Stomach (tissue), 9 donors: ENCODE measurements around the gene PIKFYVE. TPM values are rescaled to one million over a fixed set of nuclear protein-coding genes. Genes with fewer than 3 reads are reported as not detected.
A peak's percentile ranks its signal among the peaks of the same experiment; 100 is the strongest.

Experiments
- DNase-seq, 2 donors: peaks; one replicate each; pipeline versions ENCODE4 v3.0.0 to v3.0.0-alpha.2; 2013 to 2019
- H3K27ac ChIP-seq, 5 donors: fragments of 200-600 bp in 4 of 5; sonication (generic) in 4 of 5; one replicate each; pipeline ENCODE4 v1.5.1; 2013 to 2019; ENCODE audit warnings: mild to moderate bottlenecking in 1 of 5, moderate library complexity in 1 of 5
- H3K27me3 ChIP-seq, 3 donors: fragments of 200-600 bp; sonication (generic); one replicate each; pipeline ENCODE4 v1.5.1; 2017 to 2019; ENCODE audit warnings: mixed run types in 1 of 3
- H3K36me3 ChIP-seq, 4 donors: fragments of 200-600 bp; sonication (generic); 1 replicate in 3 of 4; 2 replicates in 1 of 4; pipeline ENCODE4 v1.5.1; 2016 to 2019
- H3K4me1 ChIP-seq, 4 donors: fragments of 200-600 bp; sonication (generic); one replicate each; pipeline ENCODE4 v1.5.1; 2016 to 2019
- H3K4me3 ChIP-seq, 4 donors: fragments of 200-600 bp; sonication (generic) in 3 of 4; one replicate each; pipeline ENCODE4 v1.5.1; 2016 to 2019; ENCODE audit warnings: mild to moderate bottlenecking in 1 of 4
- H3K9me3 ChIP-seq, 4 donors: fragments of 200-600 bp; sonication (generic); one replicate each; pipeline ENCODE4 v1.5.1; 2016 to 2019
- CTCF ChIP-seq, 7 experiments: fragments of 450-650 bp in 4 of 7; fragments of 200-600 bp in 3 of 7; sonication (generic) in 3 of 7; IDR thresholded peaks; one replicate each; pipeline ENCODE4 v1.5.1; 2016 to 2019; ENCODE audit warnings: antibody characterized with exemption in 7 of 7, control low read depth in 2 of 7, mild to moderate bottlenecking in 1 of 7
- EP300 ChIP-seq: sonication (generic); formaldehyde crosslinking; IDR thresholded peaks from one replicate; pipeline ENCODE4 v1.6.1; 2017; ENCODE audit warnings: antibody characterized with exemption
- POLR2A ChIP-seq, 4 donors: fragments of 450-650 bp; IDR thresholded peaks; one replicate each; pipeline ENCODE4 v1.6.1; 2016; ENCODE audit warnings: antibody characterized with exemption in 4 of 4, control low read depth in 2 of 4, mild to moderate bottlenecking in 1 of 4, moderate library complexity in 1 of 4
- POLR2AphosphoS5 ChIP-seq, 3 donors: sonication (generic); formaldehyde crosslinking; IDR thresholded peaks; one replicate each; pipeline ENCODE4 v1.6.1; 2016; ENCODE audit warnings: antibody characterized with exemption in 3 of 3
- WGBS, 5 donors: extraction: QIAGEN DNeasy Blood & Tissue Kit in 3 of 5; methylation state at CpG; one replicate each; pipeline versions ENCODE4 v1.1.5 to v1.1.7; 2013 to 2018; 5-methylcytosine and 5-hydroxymethylcytosine counted together
- intact Hi-C: fragments of 100-400 bp; cut with DNase I; formaldehyde crosslinking; loops from one replicate; pipeline ENCODE4 v1.15.1; 2023; ENCODE audit warnings: low total_unique reads
- polyA plus RNA-seq, 3 donors: library from polyadenylated mRNA; stranded (reverse); fragments of 200-250 nt; gene quantifications; one replicate each; pipeline ENCODE4 v1.2.3, GENCODE V29; 2013
- total RNA-seq, 5 donors: library from RNA; depleted of rRNA; stranded (reverse); fragments of >200 nt; gene quantifications; one replicate each; pipeline versions ENCODE4 v1.1.0 to v1.2.3, GENCODE V29; 2014 to 2016
- donor health status: healthy with polysubstance abuse.
- donor health status: Bipolar disorder and iron deficiency.
- donor health status: healthy.

Gene PIKFYVE
- total and polyA plus RNA-seq, 8 donors = 3.0 to 42.8 (median 20.3) TPM

GRCh38 chr2:208399201-208399600 lies 133.1 kb downstream of the PIKFYVE start:
- TF ChIP-seq POLR2AphosphoS5 (IDR thresholded peaks at IDR 0.05) (no peak), EP300 (no peak), CTCF (IDR thresholded peaks at IDR 0.05) (no peak), POLR2A (IDR thresholded peaks at IDR 0.05) (no peak)
- H3K9me3 ChIP-seq = peaks cover 0 to 22% (median 11%) of the 10 kb centered on the region in 4 donors
- peaks cover 0 to 14% (median 8%) of the 10 kb centered on the region in 3 donors for H3K27me3 ChIP-seq
- H3K36me3 ChIP-seq = no peaks in the 10 kb centered on the region
- intact Hi-C loops = no loop called here
- DNase-seq = no peak
- H3K4me1 ChIP-seq = no peaks in the 10 kb centered on the region
- WGBS, 5 donors = 29 to 41% (median 35%) methylated on average over 1 of the region's 1 CpG
- H3K27ac ChIP-seq = no peak overlapping the region
- no peak overlapping the region for H3K4me3 ChIP-seq

GRCh38 chr2:208406474-208407451 lies 140.7 kb downstream of the PIKFYVE start, which contains the start of gene PTH2R:
Gene PTH2R (plus strand): TSS chr2:208406792. CDS start chr2:208407044, 252 bp downstream.
- intact Hi-C loops = no loop called here
- Histone ChIP-seq H3K9me3 (no peaks in the 10 kb centered on the region), H3K4me3 (peak within 1 kb of the TSS; percentile 20 to 44 (median 28)), H3K4me1 (peaks cover 8 to 15% (median 11%) of the 10 kb centered on the region in 4 donors), H3K36me3 (no peaks in the 10 kb centered on the region), H3K27ac (no peak within 1 kb of the TSS), H3K27me3 (peaks cover 12 to 63% (median 29%) of the 10 kb centered on the region in 3 donors)
- DNase-seq = peak in 1 of 2 donors; percentile 57
- WGBS, 5 donors = 3 to 10% (median 6%) methylated on average over 30 to 82 of the region's 82 CpGs
- no peak for TF ChIP-seq POLR2AphosphoS5 (IDR thresholded peaks at IDR 0.05)

- DNase-seq = peak in 1 of 2 donors; percentile 51
- Histone ChIP-seq H3K36me3 (no peaks in the 10 kb centered on the region), H3K4me3 (no peak overlapping the region), H3K27ac (no peak overlapping the region), H3K9me3 (no peaks in the 10 kb centered on the region), H3K4me1 (peaks cover 8 to 15% (median 11%) of the 10 kb centered on the region in 4 donors), H3K27me3 (peaks cover 12 to 59% (median 29%) of the 10 kb centered on the region in 3 donors)
- 16 to 30% (median 19%) methylated on average over 9 of the region's 9 CpGs for WGBS, 5 donors
- intact Hi-C loops = no loop called here
- TF ChIP-seq CTCF (IDR thresholded peaks at IDR 0.05) (no peak), POLR2A (IDR thresholded peaks at IDR 0.05) (no peak), POLR2AphosphoS5 (IDR thresholded peaks at IDR 0.05) (no peak), EP300 (no peak)
These were observed 141.6 kb downstream of the PIKFYVE start for GRCh38 chr2:208407667-208408066.

Other genes with a start within 250 kb of the PIKFYVE start
- 10 to 100 TPM in 3 of 5 donors, 1 to 10 TPM in 2; 4.9 to 35.1 (median 11.3) TPM for gene PLEKHM3, start 240.7 kb upstream of the PIKFYVE start, total RNA-seq
- gene PLEKHM3, start 240.7 kb upstream of the PIKFYVE start, polyA plus RNA-seq = 1 to 10 TPM; 2.1 to 3.5 (median 2.7) TPM
- not detected for gene CRYGD, start 141.7 kb upstream of the PIKFYVE start, total RNA-seq
- gene CRYGD, start 141.7 kb upstream of the PIKFYVE start, polyA plus RNA-seq = not detected
- not detected for gene CRYGC, start 136.4 kb upstream of the PIKFYVE start, total RNA-seq
- not detected for gene CRYGC, start 136.4 kb upstream of the PIKFYVE start, polyA plus RNA-seq
- not detected for gene CRYGB, start 120.1 kb upstream of the PIKFYVE start, total RNA-seq
- gene CRYGB, start 120.1 kb upstream of the PIKFYVE start, polyA plus RNA-seq = not detected
- gene CRYGA, start 102.7 kb upstream of the PIKFYVE start, total RNA-seq = not detected
- gene CRYGA, start 102.7 kb upstream of the PIKFYVE start, polyA plus RNA-seq = not detected
- not detected for gene C2orf80, start 76.2 kb upstream of the PIKFYVE start, total RNA-seq
- gene C2orf80, start 76.2 kb upstream of the PIKFYVE start, polyA plus RNA-seq = not detected
- gene IDH1, start 11.2 kb upstream of the PIKFYVE start, total RNA-seq = 100 to 1,000 TPM in 2 of 5 donors, 10 to 100 TPM in 3; 18.1 to 106 (median 100.0) TPM
- gene IDH1, start 11.2 kb upstream of the PIKFYVE start, polyA plus RNA-seq = 10 to 100 TPM; 47.9 to 76.0 (median 70.9) TPM
- under 1 TPM in 1 of 5 donors, not detected in 4; 0.55 TPM for gene PTH2R, start 140.5 kb downstream of the PIKFYVE start, total RNA-seq
- under 1 TPM in 1 of 3 donors, not detected in 2; 0.05 TPM for gene PTH2R, start 140.5 kb downstream of the PIKFYVE start, polyA plus RNA-seq